Body of pancreas (tissue), 4 donors: ENCODE measurements around the gene ENTPD7.

ENCODE experiments used
- POLR2A ChIP-seq, 3 donors: fragments of 450-650 bp; IDR thresholded peaks; one replicate each; pipeline ENCODE4 v1.6.1; 2016; ENCODE audit warnings: antibody characterized with exemption in 3 of 3, mild to moderate bottlenecking in 2 of 3
- TF ChIP-seq, protein P1 (sequence below), 7 experiments: fragments of 450-650 bp in 4 of 7; fragments of 200-600 bp in 3 of 7; sonication (generic) in 3 of 7; IDR thresholded peaks; one replicate each; pipeline ENCODE4 v1.5.1; 2016 to 2019; ENCODE audit warnings: antibody characterized with exemption in 7 of 7

DNA sequence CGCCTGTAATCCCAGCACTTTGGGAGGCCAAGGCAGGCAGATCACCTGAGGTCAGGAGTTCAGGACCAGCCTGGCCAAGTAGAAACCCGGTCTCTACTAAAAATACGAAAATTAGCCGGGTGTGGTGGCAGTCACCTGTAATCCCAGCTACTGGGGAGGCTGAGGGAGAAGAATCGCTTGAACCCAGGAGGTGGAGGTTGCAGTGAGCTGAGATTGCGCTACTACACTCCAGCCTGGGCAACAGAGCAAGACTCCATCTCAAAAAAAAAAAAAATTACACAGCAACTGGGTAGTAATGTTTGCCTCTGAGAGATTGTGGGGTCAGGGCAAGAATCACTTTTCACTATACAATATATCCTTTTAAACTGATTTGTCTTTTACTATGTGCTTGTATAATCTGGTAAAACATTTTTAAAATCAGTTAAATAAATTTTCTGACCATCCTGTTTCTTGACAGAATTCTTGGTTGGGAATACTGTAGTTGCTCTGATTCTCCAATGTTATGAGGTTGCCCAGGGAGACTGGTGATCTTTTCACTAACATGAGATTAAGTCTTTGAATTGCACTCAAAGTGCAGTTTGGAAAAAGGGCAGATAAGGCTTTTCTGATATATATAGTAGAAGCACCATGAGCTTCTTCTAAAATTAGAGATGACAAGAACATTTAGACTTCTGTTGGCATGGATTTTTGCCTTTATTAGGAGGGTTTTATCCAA, 1.5 kb downstream of the ENTPD7 start:
- TF ChIP-seq, protein P1, sequence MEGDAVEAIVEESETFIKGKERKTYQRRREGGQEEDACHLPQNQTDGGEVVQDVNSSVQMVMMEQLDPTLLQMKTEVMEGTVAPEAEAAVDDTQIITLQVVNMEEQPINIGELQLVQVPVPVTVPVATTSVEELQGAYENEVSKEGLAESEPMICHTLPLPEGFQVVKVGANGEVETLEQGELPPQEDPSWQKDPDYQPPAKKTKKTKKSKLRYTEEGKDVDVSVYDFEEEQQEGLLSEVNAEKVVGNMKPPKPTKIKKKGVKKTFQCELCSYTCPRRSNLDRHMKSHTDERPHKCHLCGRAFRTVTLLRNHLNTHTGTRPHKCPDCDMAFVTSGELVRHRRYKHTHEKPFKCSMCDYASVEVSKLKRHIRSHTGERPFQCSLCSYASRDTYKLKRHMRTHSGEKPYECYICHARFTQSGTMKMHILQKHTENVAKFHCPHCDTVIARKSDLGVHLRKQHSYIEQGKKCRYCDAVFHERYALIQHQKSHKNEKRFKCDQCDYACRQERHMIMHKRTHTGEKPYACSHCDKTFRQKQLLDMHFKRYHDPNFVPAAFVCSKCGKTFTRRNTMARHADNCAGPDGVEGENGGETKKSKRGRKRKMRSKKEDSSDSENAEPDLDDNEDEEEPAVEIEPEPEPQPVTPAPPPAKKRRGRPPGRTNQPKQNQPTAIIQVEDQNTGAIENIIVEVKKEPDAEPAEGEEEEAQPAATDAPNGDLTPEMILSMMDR (IDR thresholded peaks at IDR 0.05): no peak
- TF ChIP-seq POLR2A (IDR thresholded peaks at IDR 0.05): no peak
